Measurements from ENCODE around the gene FBXO24.

Gene FBXO24

GRCh38 chr7:100620239-100620638 lies 34.1 kb downstream of the FBXO24 start:
- no peak overlapping the region for H3K4me3 ChIP-seq (ENCODE audit: low read depth, low read length)
- TF ChIP-seq, protein P1, sequence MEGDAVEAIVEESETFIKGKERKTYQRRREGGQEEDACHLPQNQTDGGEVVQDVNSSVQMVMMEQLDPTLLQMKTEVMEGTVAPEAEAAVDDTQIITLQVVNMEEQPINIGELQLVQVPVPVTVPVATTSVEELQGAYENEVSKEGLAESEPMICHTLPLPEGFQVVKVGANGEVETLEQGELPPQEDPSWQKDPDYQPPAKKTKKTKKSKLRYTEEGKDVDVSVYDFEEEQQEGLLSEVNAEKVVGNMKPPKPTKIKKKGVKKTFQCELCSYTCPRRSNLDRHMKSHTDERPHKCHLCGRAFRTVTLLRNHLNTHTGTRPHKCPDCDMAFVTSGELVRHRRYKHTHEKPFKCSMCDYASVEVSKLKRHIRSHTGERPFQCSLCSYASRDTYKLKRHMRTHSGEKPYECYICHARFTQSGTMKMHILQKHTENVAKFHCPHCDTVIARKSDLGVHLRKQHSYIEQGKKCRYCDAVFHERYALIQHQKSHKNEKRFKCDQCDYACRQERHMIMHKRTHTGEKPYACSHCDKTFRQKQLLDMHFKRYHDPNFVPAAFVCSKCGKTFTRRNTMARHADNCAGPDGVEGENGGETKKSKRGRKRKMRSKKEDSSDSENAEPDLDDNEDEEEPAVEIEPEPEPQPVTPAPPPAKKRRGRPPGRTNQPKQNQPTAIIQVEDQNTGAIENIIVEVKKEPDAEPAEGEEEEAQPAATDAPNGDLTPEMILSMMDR (conservative IDR thresholded peaks at IDR 0.05; ENCODE audit: low read depth, low read length) = no peak

GRCh38 chr7:100620804-100621203 lies 34.7 kb downstream of the FBXO24 start:
- TF ChIP-seq, protein P1 (conservative IDR thresholded peaks at IDR 0.05; ENCODE audit: low read depth, low read length) = no peak
- no peak for DNase-seq (ENCODE audit: low read depth)
- H3K4me3 ChIP-seq (ENCODE audit: low read depth, low read length) = no peak overlapping the region

More at GRCh38 chr7:100620239-100620638, 34.1 kb downstream of the FBXO24 start:
- no peak for DNase-seq (ENCODE audit: low read depth)

DNA sequence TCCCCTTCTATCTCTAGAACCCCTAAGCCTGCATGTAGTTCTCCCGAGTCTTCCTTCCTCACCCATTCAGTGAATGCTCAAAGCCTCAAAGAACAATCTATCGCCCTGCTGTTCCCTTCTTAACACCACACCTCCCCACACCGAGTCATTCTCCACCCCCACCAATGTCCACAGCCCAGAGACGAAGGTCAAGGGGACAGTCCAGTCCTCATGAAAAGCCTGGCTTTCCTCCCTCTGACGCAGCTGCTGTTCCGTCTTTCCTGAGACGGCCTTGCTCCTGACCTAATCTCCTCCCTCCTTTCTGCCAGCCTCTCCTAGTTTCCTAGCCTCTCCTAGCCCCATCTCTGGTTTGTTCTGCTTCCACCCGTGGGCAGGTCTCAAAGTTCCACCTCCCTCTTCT lies 35.4 kb downstream of the FBXO24 start:
- TF ChIP-seq, protein P1 (conservative IDR thresholded peaks at IDR 0.05; ENCODE audit: low read depth, low read length) = no peak
- H3K4me3 ChIP-seq (ENCODE audit: low read depth, low read length) = no peak overlapping the region
- no peak for DNase-seq (ENCODE audit: low read depth)

DNA sequence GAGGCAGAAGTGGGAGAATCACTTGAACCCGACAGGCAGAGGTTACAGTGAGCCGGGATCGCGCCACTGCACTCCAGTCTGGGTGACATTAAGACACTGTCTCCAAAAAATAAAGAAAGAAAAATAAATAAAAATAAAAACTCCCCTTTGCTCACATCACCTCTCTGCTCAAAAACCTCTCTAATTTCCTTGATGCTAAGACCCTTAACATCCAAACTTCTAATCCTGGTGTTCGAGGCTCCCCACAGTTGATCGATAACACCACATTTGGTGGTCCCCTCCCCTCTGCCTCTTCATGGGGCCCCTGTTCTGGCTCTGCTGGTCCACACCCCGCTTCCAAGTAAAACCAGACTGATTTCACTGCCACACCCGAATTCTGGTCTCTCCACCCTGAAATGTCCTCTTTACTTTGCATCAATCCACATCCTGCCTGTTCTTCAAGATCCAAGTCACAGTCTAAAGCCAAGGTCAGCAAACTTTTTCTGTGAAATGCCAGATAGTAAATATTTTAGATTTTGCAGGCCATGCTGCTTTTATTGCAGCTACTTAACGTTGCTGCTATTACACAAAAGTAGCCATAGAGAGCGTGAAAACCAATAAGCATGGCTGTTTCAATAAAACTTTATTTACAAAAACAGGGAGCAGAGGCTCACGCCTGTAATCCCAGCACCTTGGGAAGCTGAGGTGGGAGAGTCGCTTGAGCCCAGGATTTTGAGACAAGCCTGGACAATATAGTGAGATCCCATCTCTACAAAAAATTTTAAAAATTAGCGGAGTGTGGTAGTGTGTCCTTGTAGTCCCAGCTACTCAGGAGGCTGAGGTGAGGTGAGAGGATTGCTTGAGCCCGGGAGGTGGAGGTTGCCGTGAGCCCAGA lies 38.1 kb downstream of the FBXO24 start:
- no peak overlapping the region for H3K4me3 ChIP-seq (ENCODE audit: low read depth, low read length)
- TF ChIP-seq, protein P1 (conservative IDR thresholded peaks at IDR 0.05; ENCODE audit: low read depth, low read length) = no peak
- no peak for DNase-seq (ENCODE audit: low read depth)

DNA sequence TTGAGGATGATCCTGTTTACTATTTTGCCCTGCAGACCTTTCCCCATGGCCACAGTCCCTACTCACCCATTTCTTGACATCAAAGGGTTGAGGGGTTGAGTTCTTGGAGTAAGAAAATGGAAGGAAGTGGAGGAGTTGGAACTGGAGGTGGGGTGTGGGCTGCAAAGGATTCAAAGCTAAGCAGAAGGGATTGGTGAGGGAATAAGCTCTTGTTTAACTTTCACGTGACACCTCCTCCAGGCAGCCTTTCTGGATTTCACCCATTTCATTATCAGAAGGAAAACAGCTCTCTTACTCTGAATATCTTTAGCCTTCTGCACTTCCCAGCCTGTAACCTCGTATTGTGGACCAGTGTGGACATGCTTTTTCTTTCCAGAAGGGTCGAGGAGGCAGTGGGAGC lies 39.9 kb downstream of the FBXO24 start:
- H3K4me3 ChIP-seq (ENCODE audit: low read depth, low read length) = no peak overlapping the region
- no peak for DNase-seq (ENCODE audit: low read depth)
- TF ChIP-seq, protein P1 (conservative IDR thresholded peaks at IDR 0.05; ENCODE audit: low read depth, low read length) = no peak

DNA sequence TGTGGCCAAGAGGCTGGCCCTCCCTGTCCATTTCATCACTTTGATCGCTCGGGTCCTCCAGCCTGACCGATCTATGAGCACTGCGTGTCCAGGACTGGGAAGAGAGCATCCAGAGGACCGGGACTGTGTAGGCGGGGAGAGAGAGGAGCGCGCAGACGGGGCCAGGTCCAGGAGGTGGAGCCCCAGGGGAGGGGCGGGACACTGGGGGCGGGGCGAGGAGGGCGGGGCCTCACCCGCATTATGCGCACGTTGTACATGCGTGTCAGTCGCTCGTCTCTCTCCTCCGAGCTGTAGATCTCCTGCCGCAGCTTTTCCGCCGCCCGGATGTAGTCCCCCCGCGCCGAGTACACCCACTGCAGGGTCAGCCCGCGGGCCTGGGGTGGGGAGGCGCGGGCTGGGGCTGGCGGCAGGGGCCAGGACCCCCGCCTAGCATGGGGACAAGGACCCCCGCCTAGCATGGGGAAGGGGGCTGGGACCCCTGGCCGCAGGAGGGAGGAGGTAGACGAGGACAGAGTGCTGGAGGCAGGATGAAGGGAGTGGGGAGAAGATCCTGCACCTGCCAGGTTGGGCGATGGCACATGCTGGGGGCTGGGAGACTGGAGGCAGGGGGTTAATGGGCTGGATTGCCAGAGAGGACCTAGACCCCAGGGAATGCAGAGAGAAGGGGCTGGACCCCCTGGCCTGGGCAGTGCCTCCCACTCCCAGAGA lies 40.6 kb downstream of the FBXO24 start:
- TF ChIP-seq, protein P1 (conservative IDR thresholded peaks at IDR 0.05; ENCODE audit: low read depth, low read length) = no peak
- H3K4me3 ChIP-seq (ENCODE audit: low read depth, low read length) = peak overlapping the region; percentile 11
- peak; percentile 82 for DNase-seq (ENCODE audit: low read depth)

Measured in choroid plexus epithelial cell (primary cell).